Neuronal stem cell (in vitro differentiated cells): ENCODE data around the gene EBPL.

Experiments used
- DNase-seq: peaks from one replicate; pipeline ENCODE4 v3.0.0-alpha.2; 2013; ENCODE audit warnings: low spot score
- H2AFZ ChIP-seq: one replicate; pipeline ENCODE4 v1.6.1; 2013; ENCODE audit warnings: mild to moderate bottlenecking, low read length, inconsistent platforms
- H2AK5ac ChIP-seq: 2 replicates; pipeline ENCODE4 v1.6.1; 2013; ENCODE audit warnings: low read depth, mild to moderate bottlenecking, inconsistent platforms, low read length, moderate library complexity, mixed read lengths
- H2BK120ac ChIP-seq: 2 replicates; pipeline ENCODE4 v1.6.1; 2013; ENCODE audit warnings: low read depth, mild to moderate bottlenecking, inconsistent platforms, low read length, moderate library complexity, mixed read lengths
- H2BK12ac ChIP-seq: one replicate; pipeline ENCODE4 v1.6.1; 2013; ENCODE audit warnings: low read length, inconsistent platforms
- H2BK15ac ChIP-seq: 2 replicates; pipeline ENCODE4 v1.6.1; 2013; ENCODE audit warnings: mild to moderate bottlenecking, low read length, inconsistent platforms, mixed read lengths
- H2BK5ac ChIP-seq: one replicate; pipeline ENCODE4 v1.6.1; 2013; ENCODE audit warnings: inconsistent platforms, mild to moderate bottlenecking, low read length, moderate library complexity
- H3K14ac ChIP-seq: one replicate; pipeline ENCODE4 v1.6.1; 2013; ENCODE audit warnings: low read length, inconsistent platforms
- H3K18ac ChIP-seq: 2 replicates; pipeline ENCODE4 v1.6.1; 2013; ENCODE audit warnings: low read length, inconsistent platforms
- H3K23ac ChIP-seq: 2 replicates; pipeline ENCODE4 v1.6.1; 2013; ENCODE audit warnings: low read depth, mild to moderate bottlenecking, mixed read lengths, low read length, inconsistent platforms; ENCODE audit not compliant: poor library complexity
- H3K27ac ChIP-seq: replicated peaks from 3 replicates; pipeline ENCODE4 v1.5.1; 2013; ENCODE audit warnings: low read length, inconsistent platforms
- H3K27me3 ChIP-seq, 3 experiments: 2 replicates each; pipeline ENCODE4 v1.6.1; 2013; ENCODE audit warnings: low read length in 3 of 3, mild to moderate bottlenecking in 2 of 3, inconsistent platforms in 1 of 3, low read depth in 1 of 3, mixed read lengths in 1 of 3, moderate library complexity in 1 of 3; ENCODE audit not compliant: control insufficient read depth in 3 of 3, insufficient read depth in 3 of 3
- H3K36me3 ChIP-seq, 2 donors: replicated peaks in 1 of 2; 2 replicates each; pipeline ENCODE4 v1.6.1; 2013; ENCODE audit warnings: low read length in 2 of 2; ENCODE audit not compliant: control insufficient read depth in 2 of 2, insufficient read depth in 2 of 2
- H3K4ac ChIP-seq: 2 replicates; pipeline ENCODE4 v1.6.1; 2013; ENCODE audit warnings: inconsistent platforms, mild to moderate bottlenecking, low read length, moderate library complexity
- H3K4me1 ChIP-seq, 2 donors: 1 replicate in 1 of 2; 2 replicates in 1 of 2; pipeline ENCODE4 v1.6.1; 2013; ENCODE audit warnings: low read length in 2 of 2, low read depth in 1 of 2; ENCODE audit not compliant: control insufficient read depth in 2 of 2, insufficient read depth in 1 of 2
- H3K4me2 ChIP-seq: one replicate; pipeline ENCODE4 v1.6.1; 2013; ENCODE audit warnings: mild to moderate bottlenecking, low read length, inconsistent platforms; ENCODE audit not compliant: insufficient read depth, poor library complexity, severe bottlenecking
- H3K4me3 ChIP-seq, 2 donors: 2 replicates each; pipeline ENCODE4 v1.5.1; 2013; ENCODE audit warnings: low read length in 2 of 2, mild to moderate bottlenecking in 2 of 2, inconsistent platforms in 1 of 2, moderate library complexity in 1 of 2
- H3K79me1 ChIP-seq: one replicate; pipeline ENCODE4 v1.6.1; 2013; ENCODE audit warnings: low read depth, mild to moderate bottlenecking, inconsistent platforms, low read length, moderate library complexity
- H3K9ac ChIP-seq: one replicate; pipeline ENCODE4 v1.6.1; 2013; ENCODE audit warnings: mild to moderate bottlenecking, low read depth, low read length, inconsistent platforms; ENCODE audit not compliant: poor library complexity
- H3K9me3 ChIP-seq, 2 donors: replicated peaks in 1 of 2; 2 replicates each; pipeline versions ENCODE3 to v1.6.1; 2013; ENCODE audit warnings: low read length in 2 of 2, mild to moderate bottlenecking in 2 of 2, inconsistent platforms in 1 of 2, low read depth in 1 of 2, mixed read lengths in 1 of 2, moderate library complexity in 1 of 2; ENCODE audit not compliant: control insufficient read depth in 2 of 2, insufficient read depth in 1 of 2
- H4K8ac ChIP-seq: one replicate; pipeline ENCODE4 v1.6.1; 2013; ENCODE audit warnings: low read depth, mild to moderate bottlenecking, inconsistent platforms, low read length, moderate library complexity
- H4K91ac ChIP-seq: one replicate; pipeline ENCODE4 v1.6.1; 2013; ENCODE audit warnings: low read length, low read depth, mild to moderate bottlenecking, inconsistent platforms; ENCODE audit not compliant: poor library complexity
- whole genome bisulfite sequencing, 2 donors: extraction: QIAGEN DNeasy Blood & Tissue Kit; methylation state at CpG; one replicate each; pipeline ENCODE4 v1.1.7; 2013; ENCODE audit warnings: missing lambda C conversion rate in 2 of 2, mixed read lengths in 1 of 2; ENCODE audit not compliant: insufficient read length in 2 of 2, insufficient replicate concordance in 1 of 2; ENCODE audit errors: extremely low coverage in 2 of 2; 5-methylcytosine and 5-hydroxymethylcytosine counted together

Gene EBPL

DNA sequence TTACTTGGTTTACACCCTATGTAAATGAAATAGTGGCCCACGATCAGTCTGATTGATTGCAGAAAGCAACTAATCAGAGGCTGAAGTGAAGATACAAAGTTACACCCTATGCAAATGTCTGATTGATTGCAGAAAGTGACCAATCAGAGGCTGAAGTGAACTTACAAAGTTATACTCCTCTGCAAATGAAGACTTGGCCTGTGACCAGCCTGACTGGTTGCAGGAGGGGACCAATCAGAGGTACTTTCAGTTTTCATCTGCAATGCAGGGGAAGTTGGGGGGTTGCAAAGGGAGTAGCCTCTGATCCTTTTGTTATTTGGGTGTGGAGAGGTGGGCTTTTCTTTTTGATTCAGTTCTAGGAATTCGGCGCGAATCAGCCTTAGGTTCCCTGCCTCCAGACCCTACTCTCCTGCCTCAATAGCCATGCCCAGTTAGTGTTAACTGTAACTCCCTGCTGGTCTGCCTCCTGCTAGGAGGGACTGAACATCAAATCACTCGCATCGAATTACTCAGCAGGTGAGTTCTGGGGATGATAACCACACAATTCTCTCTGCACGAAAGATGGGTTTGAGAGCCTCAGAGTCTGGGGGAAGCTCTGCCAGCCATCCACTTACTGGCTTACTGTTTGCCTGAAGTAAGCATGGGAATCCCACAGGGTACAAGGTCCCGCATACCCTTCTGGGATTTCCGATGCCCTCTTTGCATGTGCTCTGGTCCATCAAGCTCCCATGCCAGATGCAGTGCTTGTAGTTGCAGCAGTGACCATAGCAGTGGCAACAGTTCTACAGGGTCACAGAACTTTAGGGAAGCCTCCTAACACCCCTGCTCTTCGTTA is 55.5 kb downstream of the EBPL start:
- Histone ChIP-seq H3K4me2 (no peak overlapping the region), H4K8ac (no peak overlapping the region), H2AK5ac (no peak overlapping the region), H3K9me3 (no peaks in the 10 kb centered on the region), H3K9ac (no peak overlapping the region), H3K27me3 (peaks cover 0 to 3% (median 0%) of the 10 kb centered on the region in 3 experiments), H3K23ac (no peak overlapping the region), H3K4ac (no peak overlapping the region), H3K79me1 (peaks cover 1% of the 10 kb centered on the region), H3K27ac (no peak overlapping the region), H3K14ac (no peak overlapping the region), H2AFZ (peak overlapping the region; percentile 69), H4K91ac (no peak overlapping the region), H3K36me3 (no peaks in the 10 kb centered on the region), H2BK5ac (no peak overlapping the region), H3K18ac (no peak overlapping the region), H3K4me1 (peaks cover 2 to 5% of the 10 kb centered on the region in 2 donors), H2BK120ac (no peak overlapping the region), H2BK12ac (no peak overlapping the region), H3K4me3 (no peak overlapping the region), H2BK15ac (no peak overlapping the region)
- DNase-seq, result no peak
- no CpG with 5 or more reads among the region's 10 CpGs for WGBS, 2 donors

DNA sequence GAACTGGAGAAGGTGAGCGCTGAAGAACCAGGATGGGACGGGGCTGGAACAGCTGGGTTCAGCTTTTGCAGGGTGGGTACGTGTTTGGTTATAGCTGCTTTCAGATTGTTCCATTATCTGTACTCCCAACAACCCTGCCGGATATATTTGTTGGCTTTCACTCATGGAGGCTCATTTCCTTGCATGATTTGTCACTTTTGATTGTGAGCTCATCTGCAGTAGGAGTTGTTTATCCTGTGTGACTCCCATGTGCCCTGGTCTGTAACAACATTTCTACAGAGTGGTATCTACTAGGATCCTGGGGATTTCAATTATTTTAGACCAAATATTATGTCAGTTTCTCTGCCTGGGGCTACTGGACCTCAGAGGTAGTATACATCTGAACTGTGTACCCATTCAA is 57.6 kb downstream of the EBPL start:
- no peak overlapping the region for H3K23ac ChIP-seq
- H3K4me3 ChIP-seq, result no peak overlapping the region
- no peak overlapping the region for H2BK12ac ChIP-seq
- H3K4ac ChIP-seq, result no peak overlapping the region
- DNase-seq, result no peak
- H3K79me1 ChIP-seq, result peaks cover 1% of the 10 kb centered on the region
- no peaks in the 10 kb centered on the region for H3K36me3 ChIP-seq
- no peak overlapping the region for H3K18ac ChIP-seq
- H3K14ac ChIP-seq, result no peak overlapping the region
- no peak overlapping the region for H4K8ac ChIP-seq
- WGBS, 2 donors, result no CpG with 5 or more reads among the region's 4 CpGs
- no peak overlapping the region for H3K27ac ChIP-seq
- peaks cover 2 to 5% of the 10 kb centered on the region in 2 donors for H3K4me1 ChIP-seq
- no peak overlapping the region for H4K91ac ChIP-seq
- H3K27me3 ChIP-seq, result peaks cover 0 to 3% (median 0%) of the 10 kb centered on the region in 3 experiments
- no peak overlapping the region for H3K4me2 ChIP-seq
- no peak overlapping the region for H2AK5ac ChIP-seq
- no peak overlapping the region for H2AFZ ChIP-seq
- no peaks in the 10 kb centered on the region for H3K9me3 ChIP-seq
- no peak overlapping the region for H2BK5ac ChIP-seq
- H3K9ac ChIP-seq, result no peak overlapping the region
- no peak overlapping the region for H2BK120ac ChIP-seq
- no peak overlapping the region for H2BK15ac ChIP-seq

DNA sequence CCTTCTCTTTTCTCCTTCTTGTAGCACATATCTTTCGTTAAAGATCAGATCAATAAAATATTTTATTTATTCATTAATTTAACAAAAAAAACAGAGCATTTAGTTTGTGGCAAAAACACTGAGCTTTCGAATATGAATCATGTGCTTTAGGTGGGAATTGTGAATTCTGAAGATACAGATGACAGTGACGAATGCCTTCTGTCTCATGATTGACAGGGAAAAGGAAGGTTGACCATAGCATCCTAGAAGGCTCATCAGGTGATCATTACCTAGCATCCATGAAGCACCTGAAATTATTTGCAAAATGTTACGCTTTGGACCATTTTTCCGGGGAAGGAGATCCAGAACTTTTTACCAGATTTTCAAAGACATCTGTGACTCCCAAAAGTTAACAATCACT is 59.1 kb downstream of the EBPL start:
- Histone ChIP-seq H2BK12ac (no peak overlapping the region), H3K27ac (no peak overlapping the region), H3K18ac (no peak overlapping the region), H4K8ac (no peak overlapping the region), H3K36me3 (no peaks in the 10 kb centered on the region), H4K91ac (no peak overlapping the region), H3K4ac (no peak overlapping the region), H3K9ac (no peak overlapping the region), H3K14ac (no peak overlapping the region), H2AFZ (no peak overlapping the region), H2BK5ac (no peak overlapping the region), H3K23ac (no peak overlapping the region), H3K27me3 (peaks cover 0 to 3% (median 0%) of the 10 kb centered on the region in 3 experiments), H3K9me3 (no peaks in the 10 kb centered on the region), H3K4me1 (peaks cover 2 to 8% of the 10 kb centered on the region in 2 donors), H3K79me1 (no peaks in the 10 kb centered on the region), H3K4me3 (no peak overlapping the region), H2BK120ac (no peak overlapping the region), H3K4me2 (no peak overlapping the region), H2BK15ac (no peak overlapping the region), H2AK5ac (no peak overlapping the region)
- DNase-seq, result no peak
- 100% methylated on average over 1 of the region's 5 CpGs; no CpG with 5 or more reads in 1 of the 2 donors for WGBS, 2 donors

DNA sequence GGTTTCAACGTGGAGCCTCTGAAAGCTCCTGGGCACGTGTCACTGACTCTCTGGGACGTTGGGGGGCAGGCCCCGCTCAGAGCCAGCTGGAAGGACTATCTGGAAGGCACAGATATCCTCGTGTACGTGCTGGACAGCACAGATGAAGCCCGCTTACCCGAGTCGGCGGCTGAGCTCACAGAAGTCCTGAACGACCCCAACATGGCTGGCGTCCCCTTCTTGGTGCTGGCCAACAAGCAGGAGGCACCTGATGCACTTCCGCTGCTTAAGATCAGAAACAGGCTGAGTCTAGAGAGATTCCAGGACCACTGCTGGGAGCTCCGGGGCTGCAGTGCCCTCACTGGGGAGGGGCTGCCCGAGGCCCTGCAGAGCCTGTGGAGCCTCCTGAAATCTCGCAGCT is 60.7 kb downstream of the EBPL start:
- Histone ChIP-seq H3K9me3 (no peaks in the 10 kb centered on the region), H3K9ac (no peak overlapping the region), H2AK5ac (no peak overlapping the region), H4K8ac (no peak overlapping the region), H2BK12ac (no peak overlapping the region), H3K4me2 (no peak overlapping the region), H3K4me3 (no peak overlapping the region), H3K27me3 (peaks cover 0 to 3% (median 0%) of the 10 kb centered on the region in 3 experiments), H2BK120ac (no peak overlapping the region), H3K79me1 (no peaks in the 10 kb centered on the region), H2AFZ (peak overlapping the region; percentile 45), H3K23ac (peak overlapping the region; percentile 40), H4K91ac (no peak overlapping the region), H2BK15ac (no peak overlapping the region), H3K27ac (no peak overlapping the region), H3K14ac (no peak overlapping the region), H3K4me1 (peaks cover 0 to 5% of the 10 kb centered on the region in 2 donors), H3K4ac (no peak overlapping the region), H2BK5ac (no peak overlapping the region), H3K36me3 (no peaks in the 10 kb centered on the region), H3K18ac (peak overlapping the region; percentile 40)
- WGBS, 2 donors, result no CpG with 5 or more reads among the region's 16 CpGs
- DNase-seq, result no peak
